H1 (cell line): ENCODE data around the gene NTPCR. TPM values are rescaled to one million over a fixed set of nuclear protein-coding genes. Genes with fewer than 3 reads are reported as not detected.

ENCODE experiments used
- CTCF ChIA-PET: fragments of 300-600 bp; sonication (Branson Sonifier 250); formaldehyde crosslinking; loops from one replicate; lab custom pipeline; 2021; ENCODE audit not compliant: partially characterized antibody; lab: Charles Lee
- POLR2A ChIA-PET: fragments of 300-600 bp; sonication (Branson Sonifier 250); formaldehyde crosslinking; loops from one replicate; lab custom pipeline; 2021; ENCODE audit warnings: inconsistent platforms; ENCODE audit not compliant: partially characterized antibody; lab: Charles Lee
- DNase-seq, 2 experiments: peaks; one replicate each; pipeline versions ENCODE4 v3.0.0 to v3.0.0-alpha.2; 2010 to 2022; ENCODE audit warnings: low spot score in 2 of 2, low read depth in 1 of 2, mixed read lengths in 1 of 2
- FAIRE-seq: peaks from 2 replicates; lab custom pipeline; 2011; peaks lifted over from hg19 to GRCh38; lab: Jason Lieb, UNC
- H2AFZ ChIP-seq: 2 replicates; pipeline ENCODE4 v1.8.1; 2012; ENCODE audit warnings: low read length, inconsistent platforms
- H2AK5ac ChIP-seq: 2 replicates; pipeline ENCODE4 v1.6.1; 2013; ENCODE audit warnings: low read depth, low read length
- H2BK120ac ChIP-seq: replicated peaks from 2 replicates; pipeline ENCODE3; 2013; ENCODE audit warnings: low read depth, low read length, inconsistent platforms
- H2BK12ac ChIP-seq: 2 replicates; pipeline ENCODE4 v1.6.1; 2013; ENCODE audit warnings: low read depth, low read length
- H2BK15ac ChIP-seq: 2 replicates; pipeline ENCODE4 v1.6.1; 2013; ENCODE audit warnings: low read length
- H2BK20ac ChIP-seq: 2 replicates; pipeline ENCODE4 v1.6.1; 2013; ENCODE audit warnings: low read length
- H2BK5ac ChIP-seq: 2 replicates; pipeline ENCODE4 v1.6.1; 2013; ENCODE audit warnings: low read depth, low read length
- H3K14ac ChIP-seq: 2 replicates; pipeline ENCODE4 v1.6.1; 2013; ENCODE audit warnings: inconsistent platforms; ENCODE audit not compliant: insufficient read length
- H3K18ac ChIP-seq: 2 replicates; pipeline ENCODE4 v1.6.1; 2013; ENCODE audit warnings: low read length; ENCODE audit errors: extremely low read depth
- H3K23ac ChIP-seq: 2 replicates; pipeline ENCODE4 v1.6.1; 2013; ENCODE audit warnings: inconsistent platforms; ENCODE audit not compliant: insufficient read length
- H3K23me2 ChIP-seq: 2 replicates; pipeline ENCODE4 v1.6.1; 2013; ENCODE audit warnings: low read depth, low read length
- H3K27ac ChIP-seq: 2 replicates; pipeline ENCODE4 v1.6.1; 2011; ENCODE audit warnings: low read depth, low read length, inconsistent platforms
- H3K27me3 ChIP-seq, 4 experiments: replicated peaks in 1 of 4; 1 replicate in 1 of 4; 2 replicates in 3 of 4; pipeline versions ENCODE4 v1.6.1 to v1.8.1; 2011 to 2013; ENCODE audit warnings: low read length in 3 of 4, mild to moderate bottlenecking in 3 of 4, inconsistent platforms in 2 of 4, mixed read lengths in 2 of 4, moderate library complexity in 1 of 4; ENCODE audit not compliant: control insufficient read depth in 3 of 4, insufficient read depth in 3 of 4; ENCODE audit errors: extremely low read depth in 1 of 4
- H3K36me3 ChIP-seq, 4 experiments: 2 replicates each; pipeline versions ENCODE4 v1.6.1 to v1.8.1; 2011 to 2013; ENCODE audit warnings: mild to moderate bottlenecking in 4 of 4, low read length in 3 of 4, moderate library complexity in 2 of 4, control low read depth in 1 of 4, inconsistent platforms in 1 of 4; ENCODE audit not compliant: insufficient read depth in 4 of 4, control insufficient read depth in 2 of 4
- H3K4ac ChIP-seq: replicated peaks from 2 replicates; pipeline ENCODE3; 2013; ENCODE audit warnings: low read length, low read depth, mixed read lengths, inconsistent platforms; ENCODE audit not compliant: insufficient read length
- H3K4me1 ChIP-seq, 4 experiments: replicated peaks in 1 of 4; 1 replicate in 1 of 4; 2 replicates in 3 of 4; pipeline versions ENCODE4 v1.6.1 to v1.8.1; 2011 to 2013; ENCODE audit warnings: low read length in 3 of 4, inconsistent platforms in 2 of 4, mixed read lengths in 1 of 4; ENCODE audit not compliant: insufficient read depth in 4 of 4, control insufficient read depth in 3 of 4
- H3K4me2 ChIP-seq, 2 experiments: 2 replicates each; pipeline versions ENCODE4 v1.6.1 to v1.8.1; 2011 to 2013; ENCODE audit warnings: low read depth in 2 of 2, low read length in 2 of 2, control low read depth in 1 of 2, inconsistent platforms in 1 of 2, mild to moderate bottlenecking in 1 of 2; ENCODE audit not compliant: insufficient read depth in 1 of 2
- H3K4me3 ChIP-seq, 4 experiments: fragments of 200-600, 300-600 bp in 1 of 4; sonication (generic), shearing (Covaris generic), sonication (Bioruptor Twin) in 1 of 4; 2 replicates each; pipeline versions ENCODE4 v1.5.1 to v1.8.1; 2011 to 2016; ENCODE audit warnings: low read length in 4 of 4, low read depth in 3 of 4, control low read depth in 2 of 4, inconsistent platforms in 2 of 4, mild to moderate bottlenecking in 2 of 4, mixed read lengths in 1 of 4, moderate library complexity in 1 of 4; ENCODE audit not compliant: insufficient read depth in 2 of 4; ENCODE audit errors: extremely low read depth in 1 of 4
- H3K56ac ChIP-seq: replicated peaks from 2 replicates; pipeline ENCODE3; 2013; ENCODE audit warnings: low read depth, mild to moderate bottlenecking, mixed read lengths, low read length, inconsistent platforms; ENCODE audit not compliant: insufficient read length
- H3K79me1 ChIP-seq: 2 replicates; pipeline ENCODE4 v1.6.1; 2013; ENCODE audit warnings: low read depth, low read length, control low read depth
- H3K79me2 ChIP-seq, 2 experiments: 2 replicates each; pipeline versions ENCODE4 v1.6.1 to v1.8.1; 2012 to 2013; ENCODE audit warnings: low read length in 2 of 2, mild to moderate bottlenecking in 2 of 2, inconsistent platforms in 1 of 2; ENCODE audit not compliant: insufficient read depth in 2 of 2, control insufficient read depth in 1 of 2
- H3K9ac ChIP-seq, 4 experiments: replicated peaks in 1 of 4; 1 replicate in 1 of 4; 2 replicates in 3 of 4; pipeline versions ENCODE4 v1.6.1 to v1.8.1; 2011 to 2013; ENCODE audit warnings: low read depth in 3 of 4, low read length in 3 of 4, control low read depth in 2 of 4, mild to moderate bottlenecking in 2 of 4, moderate library complexity in 2 of 4, inconsistent platforms in 1 of 4; ENCODE audit errors: extremely low read depth in 1 of 4
- H3K9me3 ChIP-seq, 2 experiments: 2 replicates each; pipeline versions ENCODE4 v1.6.1 to v1.8.1; 2012 to 2013; ENCODE audit warnings: mild to moderate bottlenecking in 2 of 2, moderate library complexity in 2 of 2, control low read depth in 1 of 2, inconsistent platforms in 1 of 2, low read depth in 1 of 2, low read length in 1 of 2, mixed read lengths in 1 of 2; ENCODE audit not compliant: insufficient read depth in 2 of 2
- H4K20me1 ChIP-seq, 2 experiments: replicated peaks in 1 of 2; 2 replicates each; pipeline versions ENCODE3 to v1.8.1; 2011 to 2013; ENCODE audit warnings: inconsistent platforms in 2 of 2, low read length in 2 of 2, mild to moderate bottlenecking in 1 of 2; ENCODE audit not compliant: insufficient read depth in 2 of 2, control insufficient read depth in 1 of 2
- H4K5ac ChIP-seq: 2 replicates; pipeline ENCODE4 v1.6.1; 2013; ENCODE audit warnings: low read length, low read depth, mixed read lengths, inconsistent platforms; ENCODE audit not compliant: insufficient read length
- H4K8ac ChIP-seq: 2 replicates; pipeline ENCODE4 v1.8.0; 2013; ENCODE audit warnings: mild to moderate bottlenecking, moderate library complexity, low read length, inconsistent platforms; ENCODE audit not compliant: insufficient read depth; ENCODE audit errors: extremely low read depth
- H4K91ac ChIP-seq: replicated peaks from 2 replicates; pipeline ENCODE3; 2013; ENCODE audit warnings: low read length, mixed read lengths, inconsistent platforms; ENCODE audit not compliant: insufficient read length
- BCL11A ChIP-seq, 2 experiments: IDR thresholded peaks; one replicate each; pipeline ENCODE4 v1.6.1; 2011; ENCODE audit warnings: low read depth in 2 of 2, low read length in 2 of 2, mild to moderate bottlenecking in 2 of 2
- EP300 ChIP-seq, 2 experiments: IDR thresholded peaks; 1 replicate in 1 of 2; 2 replicates in 1 of 2; pipeline ENCODE4 v1.6.1; 2011 to 2012; ENCODE audit warnings: low read depth in 2 of 2, low read length in 2 of 2, mild to moderate bottlenecking in 2 of 2, borderline replicate concordance in 1 of 2, inconsistent platforms in 1 of 2, moderate library complexity in 1 of 2
- HDAC2 ChIP-seq, 2 experiments: fragments of 300-600 bp in 1 of 2; sonication (generic) in 1 of 2; IDR thresholded peaks; 2 replicates each; pipeline ENCODE4 v1.6.1; 2011 to 2012; ENCODE audit warnings: low read depth in 2 of 2, low read length in 2 of 2, mild to moderate bottlenecking in 2 of 2, moderate library complexity in 2 of 2, borderline replicate concordance in 1 of 2, inconsistent platforms in 1 of 2
- KDM1A ChIP-seq: fragments of 200-600, 300-600 bp; sonication (generic); IDR thresholded peaks from 2 replicates; pipeline ENCODE4 v1.7.1; 2016; ENCODE audit warnings: mild to moderate bottlenecking, low read length, borderline replicate concordance
- RNF2 ChIP-seq: fragments of 200-900, 300-1000 bp; sonication (generic); IDR thresholded peaks from 2 replicates; pipeline ENCODE4 v1.7.1; 2016; ENCODE audit warnings: borderline replicate concordance, low read depth, mild to moderate bottlenecking, antibody characterized with exemption, low read length; ENCODE audit not compliant: poor library complexity, severe bottlenecking; ENCODE audit errors: missing control alignments
- SRF ChIP-seq: IDR thresholded peaks from 2 replicates; pipeline ENCODE4 v1.6.1; 2011; ENCODE audit warnings: mild to moderate bottlenecking, low read depth, low read length, moderate library complexity
- SUZ12 ChIP-seq: fragments of 200-600 bp; sonication (generic); IDR thresholded peaks from 2 replicates; pipeline ENCODE4 v1.6.1; 2012; ENCODE audit warnings: mild to moderate bottlenecking, inconsistent platforms, low read length, moderate library complexity, mixed read lengths
- TBP ChIP-seq: IDR thresholded peaks from 2 replicates; pipeline ENCODE4 v1.6.1; 2011; ENCODE audit warnings: low read depth, low read length, improper control_type of control experiment
- TEAD4 ChIP-seq: IDR thresholded peaks from 2 replicates; pipeline ENCODE4 v1.6.1; 2012; ENCODE audit warnings: low read depth, low read length, inconsistent platforms, mixed read lengths
- YY1 ChIP-seq: IDR thresholded peaks from 2 replicates; pipeline ENCODE4 v1.6.1; 2011; ENCODE audit warnings: low read depth, mild to moderate bottlenecking, low read length
- WGBS, 2 experiments: shearing (Covaris generic) in 1 of 2; methylation state at CpG; one replicate each; pipeline versions ENCODE4 v1.1.6 to v1.1.7; 2013 to 2015; ENCODE audit warnings: low lambda C conversion rate in 2 of 2, mixed read lengths in 2 of 2, inconsistent platforms in 1 of 2, low coverage in 1 of 2, missing lambda C conversion rate in 1 of 2; ENCODE audit not compliant: insufficient replicate concordance in 2 of 2, insufficient coverage in 1 of 2, insufficient read length in 1 of 2; ENCODE audit errors: extremely low coverage in 1 of 2, missing lambda C conversion rate in 1 of 2; 5-methylcytosine and 5-hydroxymethylcytosine counted together
- polyA plus RNA-seq, 7 experiments: library from polyadenylated mRNA; depleted of rRNA in 3 of 7; stranded (reverse) in 5 of 7; unstranded in 2 of 7; fragments of >200 nt in 5 of 7; fragments of 200-250 nt in 2 of 7; gene quantifications; 1 replicate in 5 of 7; 2 replicates in 1 of 7; 4 replicates in 1 of 7; pipeline versions ENCODE4 v1.2.1 to v1.2.3, GENCODE V29; 2011 to 2013; ENCODE audit warnings: missing spikeins in 2 of 7, mixed read lengths in 2 of 7
- total RNA-seq: library from RNA; stranded (reverse); fragmentation: NEBNext Ultra II Directional; extraction: Animal tissue kit (Norgen Biotek cat#: 25700); gene quantifications from 2 replicates; pipeline ENCODE4 v1.2.1, GENCODE V29; 2021
- TF ChIP-seq, protein P1 (sequence below): IDR thresholded peaks from 2 replicates; pipeline ENCODE4 v1.6.1; 2011; ENCODE audit warnings: low read depth, mild to moderate bottlenecking, low read length; ENCODE audit not compliant: insufficient read depth

NTPCR gene
- total and polyA plus RNA-seq, 2 of the 8 experiments (the other 6 are each of a cell fraction or from before 2014, with no cell fraction given) = 22.6 to 73.1 TPM

GRCh38 chr1:232904566-232904965 is 45.8 kb upstream of the NTPCR start:
- no peaks in the 10 kb centered on the region for H3K79me1 ChIP-seq
- H3K4me2 ChIP-seq = no peak overlapping the region
- no peaks in the 10 kb centered on the region for H3K23me2 ChIP-seq
- H3K9me3 ChIP-seq = no peaks in the 10 kb centered on the region
- no peaks in the 10 kb centered on the region for H4K20me1 ChIP-seq
- H3K27ac ChIP-seq = no peak overlapping the region
- no peak overlapping the region for H2AFZ ChIP-seq
- CTCF ChIA-PET = no interaction called here
- H3K36me3 ChIP-seq = no peaks in the 10 kb centered on the region
- no peak for DNase-seq
- H4K8ac ChIP-seq = no peak overlapping the region
- no peak overlapping the region for H3K56ac ChIP-seq
- H2BK120ac ChIP-seq = no peak overlapping the region
- H3K79me2 ChIP-seq = no peaks in the 10 kb centered on the region
- H2BK5ac ChIP-seq = no peak overlapping the region
- no peak overlapping the region for H2BK15ac ChIP-seq
- peaks cover 0 to 8% (median 0%) of the 10 kb centered on the region in 4 experiments; a peak in 4 of 7 replicates for H3K4me1 ChIP-seq
- no peak overlapping the region for H3K4ac ChIP-seq
- H2BK20ac ChIP-seq = no peak overlapping the region
- FAIRE-seq = no peak
- no peak overlapping the region for H4K5ac ChIP-seq
- TF ChIP-seq EP300 (IDR thresholded peaks at IDR 0.05; ENCODE audit: borderline replicate concordance in 1 of 2, low read depth in 2 of 2, low read length in 2 of 2) (no peak), BCL11A (IDR thresholded peaks at IDR 0.05; ENCODE audit: low read depth in 2 of 2, low read length in 2 of 2) (no peak), RNF2 (no peak), TBP (no peak), YY1 (no peak), HDAC2 (IDR thresholded peaks at IDR 0.05; ENCODE audit: borderline replicate concordance in 1 of 2, low read depth in 2 of 2, low read length in 2 of 2) (no peak), TEAD4 (no peak), SUZ12 (no peak), SRF (no peak), KDM1A (no peak)
- TF ChIP-seq, protein P1, sequence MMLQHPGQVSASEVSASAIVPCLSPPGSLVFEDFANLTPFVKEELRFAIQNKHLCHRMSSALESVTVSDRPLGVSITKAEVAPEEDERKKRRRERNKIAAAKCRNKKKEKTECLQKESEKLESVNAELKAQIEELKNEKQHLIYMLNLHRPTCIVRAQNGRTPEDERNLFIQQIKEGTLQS = no peak
- no peaks in the 10 kb centered on the region for H3K27me3 ChIP-seq
- H3K4me3 ChIP-seq = no peak overlapping the region
- no peak overlapping the region for H2AK5ac ChIP-seq
- H3K18ac ChIP-seq = no peak overlapping the region
- H4K91ac ChIP-seq = no peak overlapping the region
- POLR2A ChIA-PET = no interaction called here
- no peak overlapping the region for H3K9ac ChIP-seq
- H2BK12ac ChIP-seq = no peak overlapping the region
- H3K14ac ChIP-seq = no peak overlapping the region
- 88% methylated on average over 1 of the region's 1 CpG; no CpG with 5 or more reads in 1 of the 2 experiments for WGBS, 2 experiments
- no peak overlapping the region for H3K23ac ChIP-seq
